CD4-positive, alpha-beta T cell (primary cell): ENCODE results near the gene TBX1. TPM values are rescaled to one million over a fixed set of nuclear protein-coding genes. Genes with fewer than 3 reads are reported as not detected.

ENCODE experiments used
- ATAC-seq: fragments of 200-7000 bp; cut with Tn5 transposase; one replicate; pipeline ENCODE4 v1.10.0; 2022; ENCODE audit warnings: mild to moderate bottlenecking; ENCODE audit not compliant: poor library complexity
- CTCF ChIA-PET: fragments of 350-600 bp; sonication (Branson Sonifier 250); formaldehyde crosslinking; loops from one replicate; lab custom pipeline; 2021; ENCODE audit warnings: antibody characterized with exemption, inconsistent platforms; lab: Charles Lee
- POLR2A ChIA-PET: fragments of 350-600 bp; sonication (Branson Sonifier 250); formaldehyde crosslinking; loops from one replicate; lab custom pipeline; 2021; ENCODE audit warnings: antibody characterized with exemption, inconsistent platforms; lab: Charles Lee
- DNase-seq, 14 experiments: peaks; one replicate each; pipeline ENCODE4 v3.0.0-alpha.2; 2013 to 2020; ENCODE audit warnings: mixed read lengths in 2 of 14
- H3K27ac ChIP-seq, 2 donors: one replicate each; pipeline versions ENCODE4 v1.5.1 to v1.7.0; 2013; ENCODE audit warnings: low read length in 2 of 2, low read depth in 1 of 2, mild to moderate bottlenecking in 1 of 2
- H3K27me3 ChIP-seq, 2 experiments: 1 replicate in 1 of 2; 2 replicates in 1 of 2; pipeline versions ENCODE4 v1.6.1 to v1.7.0; 2013; ENCODE audit warnings: low read length in 2 of 2, control low read depth in 1 of 2, mild to moderate bottlenecking in 1 of 2, moderate library complexity in 1 of 2; ENCODE audit not compliant: insufficient read depth in 2 of 2, control insufficient read depth in 1 of 2
- H3K36me3 ChIP-seq: one replicate; pipeline ENCODE4 v1.6.1; 2013; ENCODE audit warnings: low read length, control low read depth; ENCODE audit not compliant: insufficient read depth
- H3K4me1 ChIP-seq: one replicate; pipeline ENCODE4 v1.6.1; 2013; ENCODE audit warnings: low read length, control low read depth; ENCODE audit not compliant: insufficient read depth
- H3K4me3 ChIP-seq: one replicate; pipeline ENCODE4 v1.5.1; 2013; ENCODE audit warnings: mild to moderate bottlenecking, low read length, moderate library complexity
- H3K9me3 ChIP-seq, 2 experiments: 1 replicate in 1 of 2; 2 replicates in 1 of 2; pipeline versions ENCODE4 v1.6.1 to v1.7.0; 2013; ENCODE audit warnings: low read length in 2 of 2, mild to moderate bottlenecking in 2 of 2, control low read depth in 1 of 2, moderate library complexity in 1 of 2; ENCODE audit not compliant: control insufficient read depth in 1 of 2, insufficient read depth in 1 of 2
- H3K27ac Mint-ChIP-seq: one replicate; pipeline ENCODE4 v1.8.0; 2020; ENCODE audit warnings: mixed read lengths
- H3K27me3 Mint-ChIP-seq: one replicate; pipeline ENCODE4 v1.8.0; 2021; ENCODE audit warnings: mixed read lengths
- H3K36me3 Mint-ChIP-seq: one replicate; pipeline ENCODE4 v1.8.0; 2021; ENCODE audit warnings: low read depth, mixed read lengths
- H3K4me1 Mint-ChIP-seq: one replicate; pipeline ENCODE4 v1.8.0; 2021; ENCODE audit warnings: low read depth, mixed read lengths
- H3K4me3 Mint-ChIP-seq: one replicate; pipeline ENCODE4 v1.8.0; 2020; ENCODE audit warnings: mild to moderate bottlenecking, mixed read lengths
- H3K9me3 Mint-ChIP-seq: one replicate; pipeline ENCODE4 v1.8.0; 2020; ENCODE audit warnings: mixed read lengths
- CTCF ChIP-seq: fragments of 200-600 bp; IDR thresholded peaks from one replicate; pipeline ENCODE4 v1.8.0; 2022; ENCODE audit warnings: antibody characterized with exemption, mild to moderate bottlenecking
- intact Hi-C, 2 experiments: fragments of 100-400 bp; cut with DNase I in 1 of 2; cut with micrococcal nuclease in 1 of 2; formaldehyde crosslinking; loops; one replicate each; pipeline versions ENCODE4 v1.15.1 to v1.9.0; 2023 to 2025; cut with DNase I, micrococcal nuclease
- total RNA-seq, 174 experiments: library from RNA in 2 of 174; stranded (reverse) in 2 of 174; gene quantifications; one replicate each; pipeline ENCODE4 v1.2.3 and lab custom pipeline; 2021 to 2026

The TBX1 gene
- total RNA-seq, 2 experiments from 2014 or later = not detected

- Histone ChIP-seq H3K27ac (no peak overlapping the region), H3K4me1 (no peaks in the 10 kb centered on the region), H3K36me3 (no peaks in the 10 kb centered on the region), H3K9me3 (no peaks in the 10 kb centered on the region), H3K27me3 (no peaks in the 10 kb centered on the region), H3K4me3 (no peak overlapping the region)
- ChIA-PET POLR2A (no interaction called here), CTCF (no interaction called here)
- no peaks in the 10 kb centered on the region for H3K36me3 Mint-ChIP-seq
- no peaks in the 10 kb centered on the region for H3K4me1 Mint-ChIP-seq
- ATAC-seq (no peak), DNase-seq (no peak)
- TF ChIP-seq CTCF = no peak
- no peaks in the 10 kb centered on the region for H3K27me3 Mint-ChIP-seq
- no peak overlapping the region for H3K4me3 Mint-ChIP-seq
- no peaks in the 10 kb centered on the region for H3K9me3 Mint-ChIP-seq
- intact Hi-C loops = no loop called here
- H3K27ac Mint-ChIP-seq = no peak overlapping the region
These were observed 16.1 kb upstream of the TBX1 start for GRCh38 chr22:19744350-19745006.

- ATAC-seq (no peak), DNase-seq (no peak)
- Histone ChIP-seq H3K9me3 (no peaks in the 10 kb centered on the region), H3K4me3 (no peak overlapping the region), H3K36me3 (no peaks in the 10 kb centered on the region), H3K27ac (no peak overlapping the region), H3K27me3 (peaks cover 0 to 4% of the 10 kb centered on the region in 2 experiments), H3K4me1 (no peaks in the 10 kb centered on the region)
- intact Hi-C loops = no loop called here
- Mint-ChIP-seq H3K4me1 (no peaks in the 10 kb centered on the region), H3K27me3 (no peaks in the 10 kb centered on the region), H3K36me3 (no peaks in the 10 kb centered on the region), H3K4me3 (no peak overlapping the region), H3K27ac (no peak overlapping the region), H3K9me3 (no peaks in the 10 kb centered on the region)
- no peak for TF ChIP-seq CTCF
- ChIA-PET CTCF (no interaction called here), POLR2A (interaction anchor here (0.9 kb wide), 1 partner anchor 11 kb away, joined by 3 read pairs; no protein-coding TSS in a partner anchor)
These were observed 15.2 kb upstream of the TBX1 start for GRCh38 chr22:19745155-19746101.

- no peaks in the 10 kb centered on the region for H3K36me3 ChIP-seq
- TF ChIP-seq CTCF = no peak
- Mint-ChIP-seq H3K9me3 (no peaks in the 10 kb centered on the region), H3K4me1 (no peaks in the 10 kb centered on the region), H3K36me3 (no peaks in the 10 kb centered on the region), H3K27ac (no peak overlapping the region), H3K4me3 (no peak overlapping the region), H3K27me3 (no peaks in the 10 kb centered on the region)
- no peak for DNase-seq
- peaks cover 0 to 10% of the 10 kb centered on the region in 2 experiments for H3K27me3 ChIP-seq
- intact Hi-C loops = no loop called here
- no peaks in the 10 kb centered on the region for H3K9me3 ChIP-seq
- no peak overlapping the region for H3K27ac ChIP-seq
- no peak overlapping the region for H3K4me3 ChIP-seq
- ChIA-PET CTCF (interaction anchor here (1.4 kb wide), 1 partner anchor 163 kb away, joined by 4 read pairs; no protein-coding TSS in a partner anchor), POLR2A (no interaction called here)
- H3K4me1 ChIP-seq = no peaks in the 10 kb centered on the region
- ATAC-seq = no peak
These were observed 13.9 kb upstream of the TBX1 start for GRCh38 chr22:19746726-19747125.
